ENCODE results near the gene ADD3.
"Not testable (repeated sequence)": the region's sequence is repeated elsewhere in the genome, so short reads cannot be mapped to it uniquely, and the experiment has no call there.

Gene ADD3

DNA sequence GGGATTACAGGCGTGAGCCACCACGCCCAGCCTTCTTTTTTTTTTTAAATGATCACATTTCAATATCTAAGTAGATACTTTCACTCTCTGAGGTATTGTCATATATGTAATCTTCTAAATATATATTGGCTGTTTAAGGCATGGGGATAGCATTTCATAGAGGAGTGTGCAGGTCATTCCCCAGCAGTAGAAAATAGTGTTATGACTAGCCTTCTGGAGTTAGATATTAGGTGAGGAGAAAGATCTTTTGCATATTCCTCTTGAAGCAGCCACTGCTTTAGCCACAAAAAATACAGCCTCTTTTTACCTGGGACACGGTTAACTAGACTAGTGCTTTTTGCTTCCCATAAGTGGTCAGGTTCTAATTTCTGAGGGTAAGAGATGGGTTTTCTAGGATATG is 28.9 kb downstream of the ADD3 start:
- DNase-seq = no peak

DNA sequence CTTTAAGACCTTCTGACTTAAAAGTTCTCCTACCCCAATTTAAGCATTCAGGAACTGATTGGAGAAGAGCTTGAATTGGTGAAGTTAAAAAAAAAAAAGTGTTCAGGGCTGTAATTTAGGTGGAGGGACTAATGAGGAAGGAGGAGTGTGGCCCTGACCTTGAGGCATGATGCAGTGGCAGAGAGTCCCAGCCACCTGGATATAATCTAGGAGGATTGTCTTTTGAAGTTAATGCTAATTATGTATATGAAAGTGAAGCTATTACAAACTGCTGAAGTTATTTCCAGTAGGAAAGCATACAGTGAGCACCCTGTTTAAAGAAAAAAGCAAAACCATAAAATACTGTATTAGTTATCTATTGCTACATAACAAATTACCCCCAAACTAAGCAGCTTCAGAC is 31.5 kb downstream of the ADD3 start:
- no peak for DNase-seq

DNA sequence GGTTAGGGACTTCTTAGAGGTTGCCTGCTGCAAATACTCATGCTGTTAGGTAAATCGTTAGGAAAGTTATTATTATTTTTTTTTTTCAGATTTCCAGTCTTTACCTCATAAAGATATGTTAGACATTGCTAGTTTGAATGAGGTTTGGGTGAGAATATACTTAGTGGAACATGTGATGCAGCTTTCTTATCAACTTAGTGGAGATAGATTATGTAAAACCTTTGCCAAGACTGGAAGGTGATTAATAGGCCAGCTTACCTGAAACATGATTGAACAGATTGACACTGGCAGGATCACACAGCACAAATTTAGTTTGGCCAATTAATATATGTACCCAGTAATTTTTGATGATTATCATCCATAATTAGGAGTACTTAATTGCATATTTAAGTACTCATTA is 32.3 kb downstream of the ADD3 start:
- no peak for DNase-seq

DNA sequence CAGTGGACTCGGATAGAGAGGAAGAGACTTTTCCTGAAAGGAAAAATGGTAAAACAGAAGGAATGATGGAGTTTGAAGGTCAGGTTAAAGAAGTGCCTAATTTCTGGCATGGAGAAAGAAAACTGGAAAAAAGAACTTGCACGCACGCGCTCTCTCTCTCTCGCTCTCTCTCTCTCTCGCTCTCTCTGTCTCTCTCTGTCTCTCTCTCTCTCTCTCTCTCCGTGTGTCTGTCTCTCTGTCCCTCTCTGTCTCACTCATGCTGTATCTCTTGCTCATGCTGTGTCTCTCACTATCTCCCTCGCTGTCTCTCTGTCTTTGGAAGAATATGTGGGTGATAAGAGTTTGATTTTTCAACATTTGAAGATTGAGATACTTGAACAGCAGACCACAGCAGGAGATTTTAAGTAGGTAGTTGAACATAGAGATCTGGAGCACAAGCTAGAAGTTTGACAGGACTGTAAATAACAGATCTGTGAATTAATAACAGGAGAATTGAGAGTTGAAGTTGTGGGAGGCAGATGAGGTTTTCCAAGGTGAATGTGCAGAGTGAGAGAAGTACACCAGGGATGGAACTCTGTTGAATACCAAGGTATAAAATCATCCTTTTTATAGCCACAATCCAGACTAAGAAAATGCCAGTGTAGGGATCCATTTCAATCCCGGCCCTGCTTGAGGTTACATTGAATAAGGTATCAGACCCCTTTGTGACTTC is 33.1 kb downstream of the ADD3 start:
- DNase-seq = no peak

DNA sequence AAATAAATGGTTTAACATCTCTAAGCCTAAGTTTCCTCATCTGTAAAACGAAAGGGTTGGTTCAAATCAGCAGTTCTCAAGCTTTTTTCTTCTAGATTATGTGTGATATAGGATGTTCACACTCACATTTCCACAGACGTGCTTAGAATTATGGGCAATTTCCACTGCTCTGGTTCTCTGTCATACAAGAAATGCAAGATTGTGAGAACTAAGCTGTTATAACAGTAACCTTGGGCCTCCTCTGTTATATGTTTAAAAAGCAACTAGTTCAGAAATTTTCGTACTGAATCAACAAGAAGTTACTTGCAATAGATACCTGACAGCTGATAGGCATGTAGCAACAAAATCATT is 33.7 kb downstream of the ADD3 start:
- no peak for DNase-seq

DNA sequence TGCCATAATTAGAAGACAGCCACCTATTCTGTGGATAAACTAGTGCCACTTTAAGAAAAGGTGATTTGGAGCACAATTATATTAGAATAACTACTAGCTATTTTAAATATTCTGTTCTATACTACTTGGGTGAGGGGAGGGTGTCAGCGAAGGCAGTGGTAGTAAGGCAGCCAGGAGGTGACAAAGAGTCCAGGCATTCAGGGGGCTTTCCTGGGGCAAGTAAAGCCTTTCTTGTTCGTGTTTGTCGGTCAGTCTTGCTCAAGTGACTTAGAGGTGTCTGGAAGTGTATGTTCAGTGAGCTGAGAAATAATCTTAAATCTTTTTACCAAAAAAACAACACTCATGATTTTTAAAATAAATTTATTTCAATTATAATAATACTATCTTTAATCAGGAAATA is 34.4 kb downstream of the ADD3 start:
- DNase-seq = no peak

DNA sequence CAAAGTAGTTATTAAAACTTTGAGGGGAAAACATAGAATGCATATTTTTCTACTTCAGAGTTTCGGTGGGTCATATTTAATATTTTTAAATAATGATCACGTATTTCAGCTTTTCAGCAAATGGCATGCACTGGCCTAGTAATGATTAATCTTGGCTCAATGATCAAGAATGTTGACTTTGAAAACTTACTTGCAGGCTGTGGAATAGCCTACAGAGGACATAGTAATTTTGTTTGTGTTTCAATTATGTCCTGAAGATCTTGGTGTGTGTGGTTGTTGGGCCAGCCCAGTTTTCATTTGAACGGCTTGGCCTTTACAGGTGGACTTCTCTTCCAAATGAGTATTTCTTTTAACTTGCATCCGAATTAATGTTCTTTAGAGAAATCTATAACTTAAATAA is 35.1 kb downstream of the ADD3 start:
- DNase-seq = no peak

DNA sequence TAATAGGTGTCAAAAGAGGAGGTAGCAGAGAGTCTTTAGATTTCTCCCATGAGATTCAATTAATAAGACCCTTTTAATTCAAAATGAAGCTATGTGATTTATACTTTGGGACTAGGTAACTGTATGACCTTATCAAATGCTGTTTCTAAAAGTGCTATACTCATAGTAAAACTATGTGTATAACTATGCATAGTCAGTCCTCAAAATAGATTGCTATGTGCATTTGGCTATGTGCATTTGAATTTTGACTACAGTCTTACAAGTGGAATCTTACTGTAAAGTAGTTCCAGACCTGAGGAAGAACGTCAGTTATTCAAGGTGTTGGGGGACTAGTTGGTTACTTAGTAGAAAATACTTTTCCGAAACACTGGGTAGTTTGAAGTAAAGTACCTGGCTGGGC is 36.9 kb downstream of the ADD3 start:
- DNase-seq = no peak

DNA sequence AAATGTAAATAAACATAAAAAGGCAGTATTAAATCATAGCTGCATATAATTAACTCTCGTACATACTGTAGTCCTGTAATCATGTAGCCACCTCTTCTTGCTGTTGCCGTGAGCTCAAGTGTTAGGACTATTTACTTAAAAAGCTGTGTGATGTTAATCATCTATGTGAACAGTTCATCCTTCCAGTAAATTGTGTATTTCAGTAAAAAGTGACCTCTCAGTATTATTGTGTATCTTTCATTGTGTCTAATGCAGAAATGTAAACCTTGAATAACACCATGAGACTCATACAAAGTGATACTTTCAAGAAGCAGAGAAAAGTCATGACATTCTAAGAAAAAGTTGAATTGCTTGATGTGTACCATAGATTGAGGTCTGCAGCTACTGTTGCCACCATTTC is 38.0 kb downstream of the ADD3 start:
- DNase-seq = no peak

DNA sequence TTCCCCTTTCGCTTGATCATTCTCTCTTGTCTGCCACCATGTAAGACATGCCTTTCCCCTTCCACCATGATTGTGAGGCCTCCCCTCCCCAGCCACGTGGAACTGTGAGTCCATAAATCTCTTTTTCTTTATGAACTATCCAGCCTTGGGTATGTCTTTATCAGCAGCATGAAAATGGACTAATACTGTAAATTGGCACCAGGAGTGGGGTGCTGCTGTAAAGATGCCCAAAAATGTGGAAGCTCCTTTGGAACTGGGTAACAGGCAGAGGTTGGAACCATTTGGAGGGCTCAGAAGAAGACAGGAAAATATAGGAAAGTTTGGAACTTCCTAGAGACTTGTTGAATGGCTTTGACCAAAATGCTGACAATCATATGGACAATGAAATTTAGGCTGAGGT is 40.4 kb downstream of the ADD3 start:
- DNase-seq = not testable (repeated sequence)

DNA sequence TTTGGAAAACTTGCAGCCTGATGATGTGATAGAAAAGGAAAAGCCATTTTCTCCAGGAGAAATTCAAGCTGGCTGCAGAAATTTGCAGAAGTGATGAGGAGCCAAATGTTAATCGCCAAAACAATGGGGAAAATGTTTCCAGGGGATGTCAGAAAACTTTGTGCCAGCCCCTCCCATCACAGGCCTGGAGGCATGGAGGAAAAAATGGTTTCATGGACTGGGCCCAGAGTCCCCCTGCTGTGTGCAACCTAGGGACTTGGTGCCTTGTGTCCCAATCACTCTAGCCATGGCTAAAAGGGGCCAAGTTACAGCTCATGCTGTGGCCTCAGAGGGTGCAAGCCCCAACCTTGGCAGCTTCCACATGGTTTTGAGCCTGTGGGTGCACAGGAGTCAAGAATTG is 41.0 kb downstream of the ADD3 start:
- no peak for DNase-seq

DNA sequence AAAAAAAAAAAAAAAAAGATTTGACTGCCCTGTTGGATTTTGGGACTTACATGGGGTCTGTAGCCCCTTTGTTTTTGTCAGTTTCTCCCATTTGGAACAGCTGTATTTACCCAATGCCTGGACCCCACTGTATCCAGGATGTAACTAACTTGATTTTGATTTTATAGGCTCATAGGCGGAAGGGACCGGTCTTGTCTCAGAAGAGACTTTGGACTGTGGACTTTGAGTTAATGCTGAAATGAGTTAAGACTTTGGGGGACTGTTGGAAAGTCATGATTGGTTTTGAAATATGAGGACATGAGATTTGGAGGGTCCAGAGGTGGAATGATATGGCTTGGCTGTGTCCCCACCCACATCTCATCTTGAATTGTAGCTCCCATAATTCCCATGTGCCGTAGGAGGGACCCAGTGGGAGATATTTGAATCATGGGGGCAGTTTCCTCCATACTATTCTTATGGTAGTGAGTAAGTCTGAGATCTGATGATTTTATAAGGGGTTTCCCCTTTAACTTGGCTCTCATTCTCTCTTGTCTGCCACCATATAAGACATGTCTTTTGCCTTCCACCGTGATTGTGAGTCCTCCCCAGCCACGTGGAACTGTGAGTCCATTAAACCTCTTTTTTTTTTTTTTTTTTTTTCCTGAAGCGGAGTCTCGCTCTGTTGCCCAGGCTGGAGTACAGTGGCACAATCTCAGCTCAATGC is 42.3 kb downstream of the ADD3 start:
- DNase-seq = not testable (repeated sequence)

DNA sequence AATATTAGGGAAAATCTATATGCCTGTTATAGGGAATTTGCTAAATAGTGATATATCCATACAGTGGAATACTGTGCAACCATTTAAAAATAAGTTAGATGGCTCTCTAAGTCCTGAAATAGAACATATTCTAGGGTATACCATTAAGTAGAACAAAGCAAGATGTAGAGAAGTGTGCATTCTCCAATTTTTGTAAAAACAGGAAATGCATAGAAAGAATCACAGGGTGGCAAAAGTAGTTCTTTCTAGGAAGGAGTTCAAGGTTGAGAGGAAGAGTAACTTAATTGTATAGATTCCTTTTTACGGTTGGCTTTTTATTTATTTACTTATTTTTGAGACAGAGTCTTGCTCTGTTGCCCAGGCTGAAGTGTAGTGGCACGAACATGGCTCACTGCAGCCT is 43.7 kb downstream of the ADD3 start:
- DNase-seq = no peak

DNA sequence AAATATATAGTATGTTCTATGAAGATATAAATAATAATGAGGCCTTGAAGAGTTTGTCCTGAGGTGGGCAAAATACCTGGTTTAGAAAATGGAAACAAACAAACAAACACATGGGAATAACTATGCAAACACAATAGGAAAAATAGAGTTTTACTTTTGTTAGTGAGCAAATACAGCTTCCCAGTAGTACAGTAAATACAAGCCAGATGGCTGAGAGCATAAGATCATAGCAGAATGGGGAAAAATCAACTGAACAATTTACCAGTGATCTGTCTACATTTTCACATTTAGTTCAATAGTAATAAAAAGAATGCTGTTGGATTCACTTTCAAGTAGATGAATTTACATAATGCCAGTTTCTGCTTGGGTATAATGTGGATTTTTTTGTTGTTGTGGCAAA is 45.1 kb downstream of the ADD3 start:
- DNase-seq = no peak

DNA sequence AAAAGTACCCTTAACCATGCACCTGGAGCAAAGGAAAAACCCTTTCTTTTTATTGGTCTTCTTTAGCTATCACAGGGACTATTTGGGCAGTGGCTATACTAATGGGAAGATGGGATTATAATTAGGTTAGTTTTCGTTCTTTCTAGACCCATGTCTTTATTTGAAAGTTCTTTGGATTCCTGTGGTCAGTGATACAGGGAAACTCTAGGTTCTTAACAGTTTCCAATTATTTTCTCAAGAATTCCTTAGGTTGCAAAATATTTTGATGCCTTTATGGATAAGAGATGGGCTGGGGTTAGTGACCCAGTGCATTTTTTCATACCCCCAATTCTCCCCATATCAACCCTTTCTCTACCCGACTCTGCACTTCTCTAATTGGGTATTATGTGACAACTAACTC is 49.0 kb downstream of the ADD3 start:
- no peak for DNase-seq

DNA sequence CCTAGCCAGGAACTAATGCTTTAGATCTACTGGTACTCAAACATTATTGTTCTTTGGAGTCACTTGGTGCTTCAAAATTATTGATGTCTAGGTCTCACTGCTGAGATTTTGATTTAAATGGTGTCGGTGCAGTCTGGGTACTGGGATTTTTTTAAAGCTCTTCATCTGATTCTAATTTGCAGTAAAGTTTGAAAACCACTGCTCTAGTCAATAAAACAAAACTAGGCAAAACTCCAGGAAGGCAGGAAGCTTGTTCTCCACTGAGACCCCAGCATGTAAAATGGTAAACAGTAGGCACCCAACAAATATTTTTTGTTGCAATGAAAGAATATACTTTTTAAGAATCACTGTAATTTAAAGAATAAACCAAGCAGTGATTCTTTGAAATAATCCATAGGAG is 49.7 kb downstream of the ADD3 start:
- DNase-seq = no peak

DNA sequence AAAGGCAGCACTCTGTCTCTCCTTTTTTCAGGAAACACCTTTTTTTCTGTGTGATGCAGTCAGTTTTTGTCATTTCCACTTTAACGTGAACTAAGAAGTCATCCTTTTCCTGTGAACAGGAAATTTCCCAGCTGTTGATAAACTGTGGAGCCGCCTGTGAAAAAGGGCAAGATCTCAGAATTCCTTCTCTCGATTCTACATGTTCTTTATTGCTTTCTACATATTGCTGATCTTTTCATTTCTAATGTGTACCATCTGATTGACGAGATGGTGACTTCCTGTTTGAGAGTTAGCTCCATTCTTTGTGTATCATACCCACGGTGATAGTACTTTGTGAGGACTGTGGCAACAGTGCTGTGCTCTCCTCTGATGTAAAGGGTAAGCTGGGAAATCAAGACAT is 50.4 kb downstream of the ADD3 start:
- no peak for DNase-seq

DNA sequence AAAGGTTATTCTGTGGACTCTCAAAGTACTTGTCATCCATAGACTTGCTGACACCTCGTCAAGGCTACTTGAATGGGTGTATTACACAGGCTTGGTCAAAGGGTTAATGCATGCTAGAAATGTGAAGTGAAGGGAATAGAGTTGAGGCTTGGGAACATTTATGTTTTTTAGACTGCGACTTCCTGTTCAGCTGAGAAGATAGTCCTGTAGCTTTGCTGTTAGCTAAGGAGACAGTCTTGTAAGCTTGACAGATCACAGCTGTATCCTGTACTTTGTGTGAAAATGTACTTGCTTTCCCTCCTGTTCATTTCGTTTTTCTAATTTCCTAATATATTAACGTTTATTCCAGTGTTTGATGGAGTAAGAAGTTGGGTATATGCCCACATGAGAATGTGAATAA is 52.1 kb downstream of the ADD3 start:
- no peak for DNase-seq

DNA sequence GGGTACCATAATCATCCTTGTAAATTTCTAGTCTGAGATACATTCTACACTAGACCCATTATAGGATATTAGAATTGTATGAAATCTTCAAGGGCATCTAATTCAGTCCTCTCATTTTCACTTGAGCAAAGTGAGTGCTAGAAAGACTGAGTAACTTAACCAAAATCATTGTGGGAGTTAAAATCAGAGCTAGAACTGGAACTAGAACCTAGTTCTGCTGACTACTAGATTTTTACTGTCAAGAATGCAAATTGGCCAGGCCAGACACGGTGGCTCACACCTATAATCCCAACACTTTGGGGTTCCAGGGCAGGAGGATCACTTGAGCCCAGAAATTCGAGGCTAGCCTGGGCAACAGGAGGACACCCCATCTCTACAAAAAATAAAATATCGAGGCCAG is 53.9 kb downstream of the ADD3 start:
- no peak for DNase-seq

DNA sequence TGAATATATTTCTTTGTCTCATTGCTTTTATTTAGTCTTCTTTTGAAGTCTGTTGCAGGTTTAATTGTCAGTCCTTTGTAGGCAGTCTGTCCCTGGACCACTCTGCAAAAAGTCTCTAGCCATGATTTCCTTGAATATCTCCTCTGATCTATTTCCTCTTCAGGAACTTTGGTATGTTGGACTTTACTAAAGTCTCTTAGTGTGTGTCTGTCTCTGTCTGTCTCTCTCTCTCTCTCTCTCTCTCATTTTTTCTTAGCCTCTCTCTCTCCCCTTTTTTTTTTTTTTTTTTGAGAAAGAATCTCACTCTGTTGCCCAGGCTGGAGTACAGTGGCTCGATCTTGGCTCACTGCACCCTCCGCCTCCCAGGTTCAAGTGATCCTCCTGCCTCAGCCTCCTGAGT is 57.5 kb downstream of the ADD3 start:
- no peak for DNase-seq

DNA sequence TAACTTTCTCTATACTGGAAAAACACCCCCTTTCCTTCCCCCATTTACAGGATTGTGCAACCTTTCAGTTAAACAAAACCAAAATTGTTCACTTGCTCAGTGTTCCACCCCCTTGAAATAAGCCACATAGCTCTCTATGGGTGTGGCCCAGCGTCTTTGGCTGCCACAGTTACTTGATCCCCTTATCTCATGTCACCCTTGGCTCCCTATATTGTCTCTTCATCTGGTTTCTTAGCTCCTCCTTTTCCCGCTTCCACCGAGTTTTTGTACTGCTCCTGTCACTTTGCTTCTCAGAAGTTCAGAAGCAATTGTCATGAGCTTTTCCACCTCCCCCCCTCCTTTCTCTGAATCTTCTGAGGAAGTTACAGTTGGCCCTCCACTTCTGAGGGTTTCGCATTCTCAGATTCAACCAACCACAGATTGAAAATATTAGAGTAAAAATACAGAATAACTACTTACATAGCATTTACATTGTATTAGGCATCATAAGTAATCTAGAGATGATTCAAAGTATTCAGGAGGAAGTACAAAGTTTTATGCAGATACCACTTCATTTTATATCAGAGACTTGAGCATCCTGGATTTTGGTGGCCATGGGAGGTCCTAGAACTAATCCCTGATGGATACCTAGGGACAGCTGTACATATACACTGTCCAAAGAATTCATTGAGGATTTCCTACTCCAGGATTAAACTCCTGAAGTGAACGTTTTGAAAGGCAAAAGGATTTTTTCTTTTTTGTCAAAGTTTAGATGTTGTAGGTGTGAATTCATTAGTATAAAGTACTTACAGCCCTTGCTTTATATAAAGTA is 60.4 kb downstream of the ADD3 start:
- no peak for DNase-seq

DNA sequence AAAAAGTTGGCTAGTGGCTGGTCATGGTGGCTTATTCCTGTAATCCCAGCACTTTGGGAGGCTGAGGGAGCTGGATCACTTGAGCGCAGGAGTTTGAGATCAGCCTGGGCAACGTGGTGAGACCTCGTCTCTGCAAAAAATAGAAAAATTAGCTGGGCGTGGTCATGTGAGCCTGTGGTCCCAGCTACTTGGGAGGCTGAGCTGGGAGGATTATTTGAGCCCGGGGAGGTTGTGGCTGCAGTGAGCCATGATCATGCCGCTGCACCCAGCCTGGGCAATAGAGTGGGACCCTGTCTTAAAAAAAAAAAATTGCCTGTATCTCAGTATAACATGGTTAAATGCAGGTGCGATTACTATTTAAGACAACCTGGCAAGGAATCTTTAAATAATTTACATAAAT is 61.0 kb downstream of the ADD3 start:
- no peak for DNase-seq

DNA sequence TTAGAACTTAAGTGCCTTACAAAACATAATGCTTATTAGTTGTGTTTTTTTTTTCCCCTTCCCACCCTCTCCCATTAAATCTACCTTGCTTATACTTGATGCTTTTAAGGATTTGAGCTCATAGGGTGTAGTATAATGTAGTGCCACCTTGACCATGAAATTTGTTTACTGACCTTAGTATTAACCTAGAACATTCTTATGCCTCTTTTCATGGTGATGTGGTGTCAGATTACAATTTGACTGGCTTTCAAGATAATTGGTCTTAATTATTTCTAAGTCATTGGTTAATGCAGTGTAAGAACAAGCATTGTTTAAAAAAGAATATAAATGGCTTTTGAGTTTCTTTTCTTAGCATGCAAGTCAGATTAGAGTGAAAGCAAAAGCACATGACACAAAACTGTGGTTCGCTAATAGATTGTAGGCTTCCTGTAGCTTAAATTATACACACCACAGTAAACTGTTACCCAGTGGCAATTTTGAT is 61.8 kb downstream of the ADD3 start:
- DNase-seq = no peak

DNA sequence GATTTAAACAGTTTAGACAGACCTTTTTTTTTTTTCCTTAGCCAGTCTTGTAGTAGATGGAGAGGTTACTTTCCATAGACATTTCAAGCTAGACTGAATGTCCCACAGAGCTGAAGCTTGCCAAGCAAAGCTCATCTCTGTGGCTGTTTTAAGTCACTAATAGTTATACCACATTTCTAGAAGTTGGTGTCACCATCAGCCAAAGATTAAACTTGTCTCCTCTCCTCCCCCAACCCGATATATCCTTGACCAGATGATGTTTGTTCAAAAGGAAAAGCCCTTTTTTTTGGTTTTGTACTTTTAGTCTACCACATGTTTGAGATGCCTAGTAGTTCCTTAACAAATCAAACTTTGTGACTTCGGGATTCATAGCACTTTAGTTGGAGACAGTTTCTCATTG is 66.1 kb downstream of the ADD3 start:
- DNase-seq = no peak
